Stomach (tissue), 4 donors: ENCODE measurements around the gene TMEM52B.

Source experiments
- EP300 ChIP-seq: sonication (generic); formaldehyde crosslinking; IDR thresholded peaks from one replicate; pipeline ENCODE4 v1.6.1; 2017; ENCODE audit warnings: antibody characterized with exemption
- POLR2AphosphoS5 ChIP-seq, 3 donors: sonication (generic); formaldehyde crosslinking; IDR thresholded peaks; one replicate each; pipeline ENCODE4 v1.6.1; 2016; ENCODE audit warnings: antibody characterized with exemption in 3 of 3
- TF ChIP-seq, protein P1 (sequence below), 7 experiments: fragments of 450-650 bp in 4 of 7; fragments of 200-600 bp in 3 of 7; sonication (generic) in 3 of 7; IDR thresholded peaks; one replicate each; pipeline ENCODE4 v1.5.1; 2016 to 2019; ENCODE audit warnings: antibody characterized with exemption in 7 of 7, control low read depth in 2 of 7, mild to moderate bottlenecking in 1 of 7

DNA sequence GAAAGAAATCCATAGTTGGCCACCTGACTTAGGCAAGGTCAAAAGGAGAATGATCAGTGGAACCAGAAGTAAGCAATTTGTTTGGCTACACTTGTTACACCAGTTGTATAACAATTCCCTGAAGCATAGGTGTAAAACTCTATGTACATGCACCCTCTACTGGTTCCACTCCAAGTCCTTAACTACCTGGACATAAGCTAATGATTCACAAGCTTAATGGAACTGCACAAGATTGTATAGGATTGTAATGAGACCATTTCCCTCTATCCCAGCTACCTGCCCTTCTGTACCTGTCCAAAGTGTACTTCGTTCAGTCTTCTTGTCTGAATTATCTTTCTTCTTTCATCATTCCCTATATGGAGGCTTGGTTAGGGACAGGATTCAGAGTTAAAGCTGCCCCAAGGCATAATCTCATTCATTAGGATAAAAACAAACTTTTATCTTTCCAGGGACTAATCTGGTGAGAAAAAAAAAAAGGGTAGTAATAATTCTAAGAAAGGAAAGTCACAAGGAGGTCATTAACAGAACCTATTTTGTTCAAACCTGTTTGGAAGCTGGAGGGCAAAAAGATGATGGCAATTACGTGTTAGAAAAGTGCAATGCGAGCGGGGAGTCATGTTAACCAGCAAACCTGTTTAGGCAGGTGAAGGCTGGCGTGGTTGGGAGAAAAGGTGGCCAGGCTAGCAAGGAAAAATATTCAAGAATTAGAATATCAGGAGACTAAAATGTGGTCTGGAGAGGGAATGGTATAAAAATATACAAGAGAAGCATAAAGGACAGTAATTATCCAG lies 2.8 kb upstream of the TMEM52B start:
- TF ChIP-seq, protein P1, sequence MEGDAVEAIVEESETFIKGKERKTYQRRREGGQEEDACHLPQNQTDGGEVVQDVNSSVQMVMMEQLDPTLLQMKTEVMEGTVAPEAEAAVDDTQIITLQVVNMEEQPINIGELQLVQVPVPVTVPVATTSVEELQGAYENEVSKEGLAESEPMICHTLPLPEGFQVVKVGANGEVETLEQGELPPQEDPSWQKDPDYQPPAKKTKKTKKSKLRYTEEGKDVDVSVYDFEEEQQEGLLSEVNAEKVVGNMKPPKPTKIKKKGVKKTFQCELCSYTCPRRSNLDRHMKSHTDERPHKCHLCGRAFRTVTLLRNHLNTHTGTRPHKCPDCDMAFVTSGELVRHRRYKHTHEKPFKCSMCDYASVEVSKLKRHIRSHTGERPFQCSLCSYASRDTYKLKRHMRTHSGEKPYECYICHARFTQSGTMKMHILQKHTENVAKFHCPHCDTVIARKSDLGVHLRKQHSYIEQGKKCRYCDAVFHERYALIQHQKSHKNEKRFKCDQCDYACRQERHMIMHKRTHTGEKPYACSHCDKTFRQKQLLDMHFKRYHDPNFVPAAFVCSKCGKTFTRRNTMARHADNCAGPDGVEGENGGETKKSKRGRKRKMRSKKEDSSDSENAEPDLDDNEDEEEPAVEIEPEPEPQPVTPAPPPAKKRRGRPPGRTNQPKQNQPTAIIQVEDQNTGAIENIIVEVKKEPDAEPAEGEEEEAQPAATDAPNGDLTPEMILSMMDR (IDR thresholded peaks at IDR 0.05), result no peak
- TF ChIP-seq POLR2AphosphoS5 (IDR thresholded peaks at IDR 0.05), result no peak
- no peak for TF ChIP-seq EP300
